ENCODE results near the gene C12orf54.

DNA sequence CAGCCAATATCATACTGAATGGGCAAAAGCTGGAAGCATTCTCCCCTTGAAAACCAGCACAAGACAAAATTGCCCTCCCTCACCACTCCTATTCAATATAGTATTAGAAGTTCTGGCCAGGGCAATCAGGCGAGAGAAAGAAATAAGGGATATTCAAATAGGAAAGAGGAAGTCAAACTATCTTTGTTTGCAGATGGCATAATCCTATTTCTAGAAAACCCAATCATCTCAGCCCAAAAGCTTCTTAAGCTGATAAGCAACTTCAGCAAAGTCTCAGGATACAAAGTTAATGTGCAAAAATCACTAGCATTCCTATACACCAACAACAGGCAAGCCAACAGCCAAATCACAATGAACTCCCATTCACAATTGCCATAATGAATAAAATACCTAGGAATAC is 30.9 kb upstream of the C12orf54 start:
- TF ChIP-seq, protein P1, sequence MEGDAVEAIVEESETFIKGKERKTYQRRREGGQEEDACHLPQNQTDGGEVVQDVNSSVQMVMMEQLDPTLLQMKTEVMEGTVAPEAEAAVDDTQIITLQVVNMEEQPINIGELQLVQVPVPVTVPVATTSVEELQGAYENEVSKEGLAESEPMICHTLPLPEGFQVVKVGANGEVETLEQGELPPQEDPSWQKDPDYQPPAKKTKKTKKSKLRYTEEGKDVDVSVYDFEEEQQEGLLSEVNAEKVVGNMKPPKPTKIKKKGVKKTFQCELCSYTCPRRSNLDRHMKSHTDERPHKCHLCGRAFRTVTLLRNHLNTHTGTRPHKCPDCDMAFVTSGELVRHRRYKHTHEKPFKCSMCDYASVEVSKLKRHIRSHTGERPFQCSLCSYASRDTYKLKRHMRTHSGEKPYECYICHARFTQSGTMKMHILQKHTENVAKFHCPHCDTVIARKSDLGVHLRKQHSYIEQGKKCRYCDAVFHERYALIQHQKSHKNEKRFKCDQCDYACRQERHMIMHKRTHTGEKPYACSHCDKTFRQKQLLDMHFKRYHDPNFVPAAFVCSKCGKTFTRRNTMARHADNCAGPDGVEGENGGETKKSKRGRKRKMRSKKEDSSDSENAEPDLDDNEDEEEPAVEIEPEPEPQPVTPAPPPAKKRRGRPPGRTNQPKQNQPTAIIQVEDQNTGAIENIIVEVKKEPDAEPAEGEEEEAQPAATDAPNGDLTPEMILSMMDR (optimal IDR thresholded peaks at IDR 0.05 in 1 of 3, IDR thresholded peaks at IDR 0.05 in 1 of 3, conservative IDR thresholded peaks at IDR 0.05 in 1 of 3; ENCODE audit: extremely low read depth in 1 of 3, insufficient read depth in 2 of 3, low read length in 3 of 3) = no peak
- no peak for TF ChIP-seq EZH2 (IDR thresholded peaks at IDR 0.05; ENCODE audit: low read length)
